PC-3 (cell line): ENCODE measurements around the gene RNF208. TPM values are rescaled to one million over a fixed set of nuclear protein-coding genes. Genes with fewer than 3 reads are reported as not detected.

Experiments
- ATAC-seq: fragments of 200-7000 bp; cut with Tn5 transposase; 2 replicates; pipeline ENCODE4 v1.9.1; 2020; ENCODE audit warnings: mild to moderate bottlenecking, moderate library complexity
- BruUV-seq: library from RNA; stranded (reverse); fragments of 400-500 nt; replicated peaks from 2 replicates; lab custom pipeline; 2021; lab: Mats Ljungman, UMichigan
- CTCF ChIA-PET: fragments of 300-600 bp; sonication (Branson Sonifier 250); formaldehyde crosslinking; loops from one replicate; lab custom pipeline; 2022; ENCODE audit warnings: antibody characterized with exemption; lab: Charles Lee
- POLR2A ChIA-PET: fragments of 300-600 bp; sonication (Branson Sonifier 250); formaldehyde crosslinking; loops from one replicate; lab custom pipeline; 2022; ENCODE audit warnings: antibody characterized with exemption; ENCODE audit not compliant: unreplicated experiment; lab: Charles Lee
- DNase-seq: peaks from one replicate; pipeline ENCODE4 v3.0.0-alpha.2; 2015
- H2AFZ ChIP-seq: fragments of 300-600 bp; sonication (generic); 2 replicates; pipeline ENCODE4 v1.6.0; 2016; ENCODE audit warnings: antibody characterized with exemption, low read length
- H3F3A ChIP-seq: fragments of 300-600 bp; sonication (generic); one replicate; pipeline ENCODE4 v1.6.0; 2017; ENCODE audit warnings: antibody characterized with exemption, low read length, control low read depth, mild to moderate bottlenecking; ENCODE audit not compliant: unreplicated experiment
- H3K27ac ChIP-seq: fragments of 300-600 bp; sonication (generic); 2 replicates; pipeline ENCODE4 v1.5.1; 2016; ENCODE audit warnings: mild to moderate bottlenecking, low read length
- H3K27me3 ChIP-seq: fragments of 300-600 bp; sonication (generic); 2 replicates; pipeline ENCODE4 v1.6.1; 2016; ENCODE audit warnings: low read length, mixed read lengths
- H3K36me3 ChIP-seq: fragments of 300-600 bp; sonication (generic); 2 replicates; pipeline ENCODE4 v1.6.1; 2016; ENCODE audit warnings: low read depth, mixed run types, low read length, mixed read lengths
- H3K4me1 ChIP-seq: fragments of 300-600 bp; sonication (generic); 2 replicates; pipeline ENCODE4 v1.5.1; 2016; ENCODE audit warnings: low read length; ENCODE audit not compliant: insufficient read depth
- H3K4me2 ChIP-seq: fragments of 300-600 bp; sonication (generic); 2 replicates; pipeline ENCODE4 v1.6.0; 2016; ENCODE audit warnings: low read length
- H3K4me3 ChIP-seq: fragments of 300-600 bp; sonication (generic); 2 replicates; pipeline ENCODE4 v1.5.1; 2016; ENCODE audit warnings: mild to moderate bottlenecking, low read length, mixed read lengths
- H3K79me2 ChIP-seq: fragments of 300-600 bp; sonication (generic); 2 replicates; pipeline ENCODE4 v1.6.1; 2017; ENCODE audit warnings: low read length, mixed read lengths
- H3K9ac ChIP-seq: fragments of 300-600 bp; sonication (generic); 2 replicates; pipeline ENCODE4 v1.6.0; 2016; ENCODE audit warnings: mild to moderate bottlenecking, low read length
- H3K9me2 ChIP-seq: fragments of 300-600 bp; sonication (generic); replicated peaks from 2 replicates; pipeline ENCODE4 v1.6.1; 2016; ENCODE audit warnings: mixed run types, low read length, mixed read lengths
- H3K9me3 ChIP-seq: fragments of 300-600 bp; sonication (generic); 2 replicates; pipeline ENCODE4 v1.6.1; 2016; ENCODE audit warnings: low read length, mixed read lengths
- H4K20me1 ChIP-seq: fragments of 300-600 bp; sonication (generic); 2 replicates; pipeline ENCODE4 v1.6.1; 2016; ENCODE audit warnings: low read length, mixed read lengths
- CTCF ChIP-seq: fragments of 300-600 bp; sonication (generic); conservative IDR thresholded peaks from 2 replicates; pipeline ENCODE4 v1.5.1; 2017; ENCODE audit warnings: antibody characterized with exemption, low read depth, mild to moderate bottlenecking, low read length
- EZH2 ChIP-seq: fragments of 300-600 bp; sonication (generic); IDR thresholded peaks from one replicate; pipeline ENCODE4 v1.6.1; 2017; ENCODE audit warnings: antibody characterized with exemption, mild to moderate bottlenecking, low read length; ENCODE audit not compliant: unreplicated experiment
- EZH2phosphoT487 ChIP-seq: fragments of 300-600 bp; sonication (generic); IDR thresholded peaks from 2 replicates; pipeline ENCODE4 v1.6.1; 2018; ENCODE audit warnings: mild to moderate bottlenecking, antibody characterized with exemption, low read length, borderline replicate concordance
- intact Hi-C: fragments of 100-400 bp; cut with micrococcal nuclease; formaldehyde crosslinking; loops from 2 replicates; pipeline ENCODE4 v1.9.0; 2023
- total RNA-seq: library from RNA; depleted of rRNA; stranded (reverse); fragments of >200 nt; gene quantifications from 2 replicates; pipeline ENCODE4 v1.2.3, GENCODE V29; 2014

Gene RNF208
- total RNA-seq, 1 experiment from 2014 or later, result 1.7 TPM

GRCh38 chr9:137195525-137196220, 26.4 kb downstream of the RNF208 start:
- no peak overlapping the region for H3K27ac ChIP-seq
- H3K79me2 ChIP-seq, result peaks cover 20% of the 10 kb centered on the region
- TF ChIP-seq CTCF (no peak), EZH2 (no peak), EZH2phosphoT487 (no peak)
- peaks cover 41% of the 10 kb centered on the region for H3K4me1 ChIP-seq
- no peak overlapping the region for H3K9ac ChIP-seq
- POLR2A ChIA-PET, result no interaction called here
- H4K20me1 ChIP-seq, result peaks cover 14% of the 10 kb centered on the region; the same call in 1 of the 2 replicates
- DNase-seq, result peak; percentile 51
- no peak overlapping the region for H3K4me3 ChIP-seq
- no TSS peak for BruUV-seq
- peak overlapping the region; percentile 58 for H3K4me2 ChIP-seq
- no peak overlapping the region for H2AFZ ChIP-seq
- H3K36me3 ChIP-seq, result no peaks in the 10 kb centered on the region
- CTCF ChIA-PET, result no interaction called here
- H3K9me2 ChIP-seq, result no peaks in the 10 kb centered on the region
- no peak; the same call in 1 of the 2 replicates for ATAC-seq
- H3K27me3 ChIP-seq, result no peaks in the 10 kb centered on the region
- no peaks in the 10 kb centered on the region for H3F3A ChIP-seq
- H3K9me3 ChIP-seq, result no peaks in the 10 kb centered on the region
- intact Hi-C loops, result no loop called here

GRCh38 chr9:137194909-137195308, 27.1 kb downstream of the RNF208 start:
- no peaks in the 10 kb centered on the region for H3K36me3 ChIP-seq
- ATAC-seq (no peak), DNase-seq (no peak)
- H3F3A ChIP-seq, result no peaks in the 10 kb centered on the region
- H3K9ac ChIP-seq, result no peak overlapping the region
- H3K79me2 ChIP-seq, result peaks cover 23% of the 10 kb centered on the region
- no peaks in the 10 kb centered on the region for H3K9me3 ChIP-seq
- no peak overlapping the region for H3K4me3 ChIP-seq
- H3K27ac ChIP-seq, result no peak overlapping the region
- CTCF ChIA-PET, result no interaction called here
- POLR2A ChIA-PET, result no interaction called here
- H3K27me3 ChIP-seq, result no peaks in the 10 kb centered on the region
- no peaks in the 10 kb centered on the region for H3K9me2 ChIP-seq
- peak overlapping the region; percentile 58 for H3K4me2 ChIP-seq
- no TSS peak for BruUV-seq
- no peak overlapping the region for H2AFZ ChIP-seq
- TF ChIP-seq EZH2, result no peak
- TF ChIP-seq CTCF, result no peak
- TF ChIP-seq EZH2phosphoT487, result no peak
- H3K4me1 ChIP-seq, result peaks cover 45% of the 10 kb centered on the region
- H4K20me1 ChIP-seq, result peaks cover 19% of the 10 kb centered on the region
- intact Hi-C loops, result no loop called here

GRCh38 chr9:137194388-137194787, 27.7 kb downstream of the RNF208 start:
- Histone ChIP-seq H3K4me1 (peaks cover 48% of the 10 kb centered on the region), H3F3A (no peaks in the 10 kb centered on the region), H4K20me1 (peaks cover 22% of the 10 kb centered on the region), H3K4me3 (no peak overlapping the region), H3K79me2 (peaks cover 26% of the 10 kb centered on the region), H3K4me2 (no peak overlapping the region), H3K9me2 (no peaks in the 10 kb centered on the region), H2AFZ (no peak overlapping the region), H3K9ac (no peak overlapping the region), H3K27me3 (no peaks in the 10 kb centered on the region), H3K36me3 (no peaks in the 10 kb centered on the region), H3K27ac (no peak overlapping the region), H3K9me3 (no peaks in the 10 kb centered on the region)
- intact Hi-C loops, result no loop called here
- TF ChIP-seq CTCF (no peak), EZH2 (no peak), EZH2phosphoT487 (no peak)
- POLR2A ChIA-PET, result no interaction called here
- CTCF ChIA-PET, result no interaction called here
- BruUV-seq, result no TSS peak
- no peak for ATAC-seq
- DNase-seq, result no peak
